ENCODE measurements around the gene CES4A.

The CES4A gene

GRCh38 chr16:67053767-67054334 lies 65.5 kb downstream of the CES4A start:
- DNase-seq (ENCODE audit: low spot score): no peak

GRCh38 chr16:67054901-67055300 lies 66.5 kb downstream of the CES4A start:
- DNase-seq (ENCODE audit: low spot score): no peak

DNA sequence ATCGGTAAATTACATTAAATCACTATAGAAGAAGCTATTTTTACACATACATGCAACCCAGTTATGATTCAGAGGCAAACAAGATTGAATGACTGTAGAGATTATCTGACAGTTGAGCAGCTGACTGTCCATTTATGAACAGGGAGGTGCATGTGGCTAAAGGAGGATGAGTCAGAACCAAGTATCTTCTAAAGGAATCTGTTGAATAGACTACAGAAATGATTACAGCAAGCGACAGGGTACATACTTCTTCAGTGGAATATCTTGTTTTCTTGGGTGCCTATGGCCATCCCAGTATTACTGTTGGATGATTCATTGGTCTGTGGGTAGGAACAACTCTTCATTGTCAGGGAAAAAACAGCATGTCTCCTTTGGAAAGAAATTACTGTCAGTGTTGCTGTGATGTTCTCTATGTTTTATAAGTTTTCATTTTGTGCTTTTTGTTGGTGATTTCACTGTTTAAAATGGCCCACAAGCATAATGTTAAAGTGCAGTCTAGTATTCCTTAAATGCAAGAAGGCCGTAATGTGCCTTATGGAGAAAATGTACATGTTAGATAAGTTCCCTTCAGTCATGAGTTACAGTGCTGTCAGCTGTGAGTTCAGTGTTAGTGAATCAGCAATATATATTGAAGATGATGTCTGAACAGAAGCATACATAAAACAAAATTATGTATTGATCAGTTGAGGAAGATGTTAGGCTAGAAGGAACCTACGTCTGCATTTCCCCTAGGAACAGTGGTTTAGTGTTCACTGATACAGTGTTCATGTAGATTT lies 67.5 kb downstream of the CES4A start:
- DNase-seq (ENCODE audit: low spot score): peak; percentile 24
